OCI-LY7 (cell line): ENCODE measurements around the gene PFDN1. TPM values are rescaled to one million over a fixed set of nuclear protein-coding genes. Genes with fewer than 3 reads are reported as not detected.

ENCODE experiments used
- BruUV-seq: library from RNA; stranded (reverse); fragments of 400-500 nt; replicated peaks from 2 replicates; lab custom pipeline; 2021; lab: Mats Ljungman, UMichigan
- CTCF ChIA-PET: fragments of 300-600 bp; sonication (Branson Sonifier 250); formaldehyde crosslinking; loops from one replicate; lab custom pipeline; 2022; ENCODE audit warnings: antibody characterized with exemption; ENCODE audit not compliant: unreplicated experiment; lab: Charles Lee
- POLR2A ChIA-PET: fragments of 300-600 bp; sonication (Branson Sonifier 250); formaldehyde crosslinking; loops from one replicate; lab custom pipeline; 2022; ENCODE audit warnings: antibody characterized with exemption; lab: Charles Lee
- DNase-seq: peaks from one replicate; pipeline ENCODE4 v3.0.0-alpha.2; 2015; ENCODE audit warnings: low spot score
- H2AFZ ChIP-seq: fragments of 200-600 bp; sonication (generic), shearing (Covaris generic); 2 replicates; pipeline ENCODE4 v1.6.1; 2014; ENCODE audit warnings: mild to moderate bottlenecking, antibody characterized with exemption, low read length, moderate library complexity
- H3K27ac ChIP-seq: fragments of 200-600 bp; sonication (generic); 2 replicates; pipeline ENCODE4 v1.5.1; 2014; ENCODE audit warnings: mixed run types, low read depth, mild to moderate bottlenecking, moderate library complexity, low read length, inconsistent platforms; ENCODE audit not compliant: poor library complexity, severe bottlenecking
- H3K36me3 ChIP-seq: fragments of 200-600 bp; sonication (generic); 2 replicates; pipeline ENCODE4 v1.6.1; 2014; ENCODE audit warnings: mild to moderate bottlenecking, antibody characterized with exemption, low read length, moderate library complexity, mixed read lengths; ENCODE audit not compliant: insufficient read depth
- H3K4me1 ChIP-seq: fragments of 200-600 bp; sonication (generic); 2 replicates; pipeline ENCODE4 v1.5.1; 2014; ENCODE audit warnings: mild to moderate bottlenecking, low read length; ENCODE audit not compliant: insufficient read depth, poor library complexity, severe bottlenecking
- H3K4me2 ChIP-seq: fragments of 200-600 bp; sonication (generic); 2 replicates; pipeline ENCODE4 v1.6.1; 2014; ENCODE audit warnings: mild to moderate bottlenecking, low read length
- H3K4me3 ChIP-seq: fragments of 200-600 bp; sonication (generic); 2 replicates; pipeline ENCODE4 v1.5.1; 2014; ENCODE audit warnings: mild to moderate bottlenecking, low read depth, low read length; ENCODE audit not compliant: poor library complexity, severe bottlenecking
- H3K79me2 ChIP-seq: fragments of 200-600 bp; sonication (generic); 2 replicates; pipeline ENCODE4 v1.6.1; 2016; ENCODE audit warnings: low read depth, mild to moderate bottlenecking, low read length, moderate library complexity, mixed read lengths; ENCODE audit not compliant: insufficient read depth
- H3K9me2 ChIP-seq: fragments of 200-600 bp; sonication (generic); 2 replicates; pipeline ENCODE4 v1.6.1; 2016; ENCODE audit warnings: mild to moderate bottlenecking, low read length, mixed read lengths; ENCODE audit not compliant: insufficient read depth
- H3K9me3 ChIP-seq: fragments of 200-600 bp; sonication (generic); 2 replicates; pipeline ENCODE4 v1.6.1; 2014; ENCODE audit warnings: mild to moderate bottlenecking, mixed run types, low read length, mixed read lengths
- H4K20me1 ChIP-seq: fragments of 200-600 bp; sonication (generic); 2 replicates; pipeline ENCODE4 v1.6.1; 2014; ENCODE audit warnings: mild to moderate bottlenecking, antibody characterized with exemption, low read length, moderate library complexity, mixed read lengths; ENCODE audit not compliant: insufficient read depth
- EZH2phosphoT487 ChIP-seq: fragments of 200-600 bp; sonication (generic); IDR thresholded peaks from 2 replicates; pipeline ENCODE4 v1.6.1; 2018; ENCODE audit warnings: low read depth, borderline replicate concordance, mild to moderate bottlenecking, mixed run types, antibody characterized with exemption, low read length, moderate library complexity, mixed read lengths
- intact Hi-C: fragments of 100-400 bp; cut with micrococcal nuclease; formaldehyde crosslinking; loops from one replicate; pipeline ENCODE4 v1.10.0; 2022; ENCODE audit not compliant: unreplicated experiment
- total RNA-seq, 2 experiments: library from RNA; depleted of rRNA in 1 of 2; stranded (reverse); fragments of >200 nt in 1 of 2; shearing (Covaris generic) in 1 of 2; gene quantifications; 2 replicates each; pipeline ENCODE4 v1.2.3, GENCODE V29; 2014 to 2022
- TF ChIP-seq, protein P1 (sequence below): fragments of 200-600 bp; sonication (generic); conservative IDR thresholded peaks from 2 replicates; pipeline ENCODE4 v1.5.1; 2014; ENCODE audit warnings: mild to moderate bottlenecking, antibody characterized with exemption, low read length, moderate library complexity, mixed read lengths

The PFDN1 gene
- total RNA-seq, 2 experiments from 2014 or later, result 51.3 to 73.9 TPM

DNA sequence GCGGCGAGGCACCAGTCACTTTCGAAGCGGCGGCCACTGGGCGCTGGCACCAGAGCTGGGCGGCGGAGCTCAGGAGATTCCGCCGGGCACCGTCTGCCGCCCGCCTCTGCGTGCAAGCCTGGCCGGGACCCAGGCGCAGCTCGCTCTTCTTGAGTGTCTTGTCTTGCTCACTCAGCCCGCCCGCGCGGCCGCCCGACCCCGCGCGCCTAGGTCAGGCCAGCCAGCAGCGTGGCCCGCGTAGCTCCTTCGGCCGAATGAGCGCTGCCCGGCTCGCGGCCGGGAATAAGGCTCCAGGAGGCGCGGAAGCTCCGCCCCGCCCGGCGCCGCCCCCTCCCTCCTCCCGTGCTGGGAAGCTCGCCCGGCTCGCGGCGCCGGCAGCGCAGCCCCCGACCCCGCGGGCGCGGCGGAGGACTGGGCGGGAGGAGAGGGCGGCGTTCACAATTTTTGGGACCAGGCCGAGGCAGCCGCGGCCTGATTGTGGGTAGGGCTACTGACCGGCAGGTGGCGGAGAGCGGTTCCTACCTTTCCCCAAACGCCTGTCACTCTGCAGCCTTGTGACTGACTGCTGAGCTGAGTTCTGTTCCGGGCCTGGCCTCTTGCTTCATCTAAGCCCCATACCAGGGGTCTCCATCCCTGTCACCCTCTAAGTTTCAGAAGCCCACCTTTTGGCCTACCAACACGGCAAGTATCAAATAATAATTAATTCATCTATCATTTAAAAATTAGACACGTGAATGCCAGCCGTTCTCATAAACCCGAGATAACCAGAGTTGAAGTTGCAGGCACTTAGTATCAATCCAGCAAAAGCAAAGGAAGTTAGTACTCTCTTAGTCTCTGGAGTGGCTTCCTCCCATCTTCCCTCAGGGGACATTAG lies 43.7 kb upstream of the PFDN1 start, which contains the start of gene HBEGF:
HBEGF (minus strand) TSS at position 256 of the 874 bp plus-strand sequence. CDS start 275 bp downstream, outside the sequence.
- H4K20me1 ChIP-seq, result no peaks in the 10 kb centered on the region
- H3K4me3 ChIP-seq, result peak within 1 kb of the TSS; percentile 69
- no peaks in the 10 kb centered on the region for H3K9me3 ChIP-seq
- ChIA-PET POLR2A (interaction anchor here (0.6 to 4.2 kb wide), 28 partner anchors 8 to 1828 kb away, joined by 3 to 58 read pairs (median 4); partner anchors contain the start of gene PFDN1), CTCF (interaction anchor here (0.6 to 4.5 kb wide), 12 partner anchors 10 to 299 kb away, joined by 3 to 99 read pairs (median 5); no protein-coding TSS in a partner anchor)
- no peaks in the 10 kb centered on the region for H3K9me2 ChIP-seq
- H3K27ac ChIP-seq, result peak within 1 kb of the TSS; percentile 27
- H3K79me2 ChIP-seq, result no peaks in the 10 kb centered on the region
- H3K36me3 ChIP-seq, result no peaks in the 10 kb centered on the region
- intact Hi-C loops, result loop anchor here (1.0 to 5.0 kb wide), 5 partner anchors 44 to 239 kb away; partner anchors contain the start of gene PFDN1
- H2AFZ ChIP-seq, result peak within 1 kb of the TSS; percentile 91
- TF ChIP-seq, protein P1, sequence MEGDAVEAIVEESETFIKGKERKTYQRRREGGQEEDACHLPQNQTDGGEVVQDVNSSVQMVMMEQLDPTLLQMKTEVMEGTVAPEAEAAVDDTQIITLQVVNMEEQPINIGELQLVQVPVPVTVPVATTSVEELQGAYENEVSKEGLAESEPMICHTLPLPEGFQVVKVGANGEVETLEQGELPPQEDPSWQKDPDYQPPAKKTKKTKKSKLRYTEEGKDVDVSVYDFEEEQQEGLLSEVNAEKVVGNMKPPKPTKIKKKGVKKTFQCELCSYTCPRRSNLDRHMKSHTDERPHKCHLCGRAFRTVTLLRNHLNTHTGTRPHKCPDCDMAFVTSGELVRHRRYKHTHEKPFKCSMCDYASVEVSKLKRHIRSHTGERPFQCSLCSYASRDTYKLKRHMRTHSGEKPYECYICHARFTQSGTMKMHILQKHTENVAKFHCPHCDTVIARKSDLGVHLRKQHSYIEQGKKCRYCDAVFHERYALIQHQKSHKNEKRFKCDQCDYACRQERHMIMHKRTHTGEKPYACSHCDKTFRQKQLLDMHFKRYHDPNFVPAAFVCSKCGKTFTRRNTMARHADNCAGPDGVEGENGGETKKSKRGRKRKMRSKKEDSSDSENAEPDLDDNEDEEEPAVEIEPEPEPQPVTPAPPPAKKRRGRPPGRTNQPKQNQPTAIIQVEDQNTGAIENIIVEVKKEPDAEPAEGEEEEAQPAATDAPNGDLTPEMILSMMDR, result peak; percentile 75
- no peak for TF ChIP-seq EZH2phosphoT487
- no TSS peak for BruUV-seq
- DNase-seq, result peak; percentile 84
- H3K4me1 ChIP-seq, result peaks cover 73% of the 10 kb centered on the region
- H3K4me2 ChIP-seq, result peak within 1 kb of the TSS; percentile 79

DNA sequence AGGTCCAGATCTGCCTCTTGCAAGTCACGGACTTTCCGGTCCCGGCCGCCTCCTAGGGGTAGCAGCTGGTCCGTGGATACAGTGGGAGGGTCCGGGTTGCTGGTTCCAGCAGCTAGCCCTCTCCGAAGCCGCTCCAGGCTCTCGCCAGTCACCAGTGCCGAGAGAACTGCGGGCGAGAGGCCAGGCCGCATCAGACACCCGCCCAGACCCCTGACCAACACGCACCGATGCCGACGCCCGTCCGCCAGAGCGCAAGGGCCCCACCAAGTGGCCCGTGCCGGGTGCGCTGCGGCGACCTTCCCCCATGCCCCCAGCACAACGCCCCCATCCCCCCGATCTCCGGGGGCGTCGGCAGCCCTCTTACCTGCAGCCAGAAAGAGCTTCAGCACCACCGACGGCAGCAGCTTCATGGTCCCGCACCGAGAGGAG lies 43.0 kb upstream of the PFDN1 start:
- Histone ChIP-seq H3K9me3 (no peaks in the 10 kb centered on the region), H2AFZ (peak overlapping the region; percentile 91; the same call in 1 of the 2 replicates), H3K4me2 (peak overlapping the region; percentile 79), H3K27ac (no peak overlapping the region), H3K9me2 (no peaks in the 10 kb centered on the region), H4K20me1 (no peaks in the 10 kb centered on the region), H3K4me1 (peaks cover 76% of the 10 kb centered on the region), H3K36me3 (peaks cover under 1% of the 10 kb centered on the region; the same call in 1 of the 2 replicates), H3K79me2 (no peaks in the 10 kb centered on the region), H3K4me3 (peak overlapping the region; percentile 69)
- peak; percentile 42 for DNase-seq
- BruUV-seq, result no TSS peak
- POLR2A ChIA-PET, result interaction anchor here (0.6 to 4.2 kb wide), 27 partner anchors 8 to 1829 kb away, joined by 3 to 58 read pairs (median 4); partner anchors contain the start of gene PFDN1
- CTCF ChIA-PET, result interaction anchor here (0.6 to 4.5 kb wide), 10 partner anchors 9 to 299 kb away, joined by 3 to 99 read pairs (median 4); no protein-coding TSS in a partner anchor
- TF ChIP-seq EZH2phosphoT487, result no peak
- TF ChIP-seq, protein P1, result no peak; the same call in 1 of the 2 replicates
- intact Hi-C loops, result loop anchor here (1.0 to 5.0 kb wide), 5 partner anchors 43 to 239 kb away; partner anchors contain the start of gene PFDN1
